H9 (cell line): ENCODE measurements around the gene USP3. TPM values are rescaled to one million over a fixed set of nuclear protein-coding genes. Genes with fewer than 3 reads are reported as not detected.
"Not testable (repeated sequence)": the region's sequence is repeated elsewhere in the genome, so short reads cannot be mapped to it uniquely, and the experiment has no call there.

Experiments used
- DNase-seq: peaks from one replicate; pipeline ENCODE4 v3.0.0-alpha.2; 2017
- H2AFZ ChIP-seq: one replicate; pipeline ENCODE4 v1.6.1; 2013; ENCODE audit warnings: mild to moderate bottlenecking, low read length, control low read depth, moderate library complexity
- H2AK5ac ChIP-seq: 2 replicates; pipeline ENCODE4 v1.6.1; 2013; ENCODE audit warnings: low read length, control low read depth, mixed read lengths; ENCODE audit not compliant: insufficient read length
- H2BK120ac ChIP-seq: one replicate; pipeline ENCODE4 v1.6.1; 2013; ENCODE audit warnings: low read depth, mild to moderate bottlenecking, low read length, control low read depth, inconsistent platforms; ENCODE audit not compliant: poor library complexity, severe bottlenecking
- H2BK12ac ChIP-seq: 2 replicates; pipeline ENCODE4 v1.6.1; 2013; ENCODE audit warnings: low read length, control low read depth, mixed read lengths, low read depth; ENCODE audit not compliant: insufficient read length
- H2BK15ac ChIP-seq: 2 replicates; pipeline ENCODE4 v1.6.1; 2013; ENCODE audit warnings: low read depth, low read length, control low read depth
- H2BK20ac ChIP-seq: one replicate; pipeline ENCODE4 v1.6.1; 2013; ENCODE audit warnings: low read depth, mild to moderate bottlenecking, low read length, control low read depth, inconsistent platforms; ENCODE audit not compliant: poor library complexity, severe bottlenecking
- H2BK5ac ChIP-seq: 2 replicates; pipeline ENCODE4 v1.6.1; 2013; ENCODE audit warnings: low read length, control low read depth, mixed read lengths; ENCODE audit not compliant: insufficient read length
- H3K14ac ChIP-seq: 2 replicates; pipeline ENCODE4 v1.6.1; 2013; ENCODE audit warnings: low read length, control low read depth; ENCODE audit not compliant: insufficient read depth
- H3K18ac ChIP-seq: 2 replicates; pipeline ENCODE4 v1.6.1; 2013; ENCODE audit warnings: low read depth, mild to moderate bottlenecking, mixed read lengths, low read length, control low read depth; ENCODE audit not compliant: insufficient read length
- H3K23ac ChIP-seq: 2 replicates; pipeline ENCODE4 v1.6.1; 2013; ENCODE audit warnings: low read length, control low read depth, mixed read lengths, low read depth; ENCODE audit not compliant: insufficient read length
- H3K23me2 ChIP-seq: 2 replicates; pipeline ENCODE4 v1.6.1; 2013; ENCODE audit warnings: low read depth, mild to moderate bottlenecking, mixed read lengths, low read length, control low read depth; ENCODE audit not compliant: insufficient read length, poor library complexity, severe bottlenecking
- H3K27ac ChIP-seq: 2 replicates; pipeline ENCODE4 v1.5.1; 2013; ENCODE audit warnings: low read length, control low read depth, mixed read lengths, low read depth; ENCODE audit not compliant: insufficient read length
- H3K27me3 ChIP-seq: 2 replicates; pipeline ENCODE4 v1.6.1; 2013; ENCODE audit warnings: low read length, control low read depth, inconsistent platforms; ENCODE audit not compliant: insufficient read depth
- H3K4ac ChIP-seq: 2 replicates; pipeline ENCODE4 v1.6.1; 2013; ENCODE audit warnings: low read depth, mild to moderate bottlenecking, control low read depth, inconsistent platforms, low read length, moderate library complexity
- H3K4me1 ChIP-seq: 2 replicates; pipeline ENCODE4 v1.6.1; 2013; ENCODE audit warnings: low read length, control low read depth, inconsistent platforms; ENCODE audit not compliant: insufficient read depth
- H3K4me2 ChIP-seq: 2 replicates; pipeline ENCODE4 v1.6.1; 2013; ENCODE audit warnings: low read length, control low read depth, mixed read lengths; ENCODE audit not compliant: insufficient read length, insufficient read depth
- H3K56ac ChIP-seq: 2 replicates; pipeline ENCODE4 v1.6.1; 2013; ENCODE audit warnings: low read depth, mild to moderate bottlenecking, mixed read lengths, low read length, control low read depth; ENCODE audit not compliant: insufficient read length
- H3K79me1 ChIP-seq: 2 replicates; pipeline ENCODE4 v1.6.1; 2013; ENCODE audit warnings: low read depth, mild to moderate bottlenecking, moderate library complexity, low read length, control low read depth, inconsistent platforms; ENCODE audit not compliant: insufficient read depth, poor library complexity, severe bottlenecking
- H3K79me2 ChIP-seq: 2 replicates; pipeline ENCODE4 v1.6.1; 2013; ENCODE audit warnings: low read length, control low read depth, inconsistent platforms; ENCODE audit not compliant: insufficient read depth
- H3K9ac ChIP-seq: 2 replicates; pipeline ENCODE4 v1.6.1; 2013; ENCODE audit warnings: low read length, control low read depth, mixed read lengths; ENCODE audit not compliant: insufficient read length; ENCODE audit errors: extremely low read depth
- H3K9me3 ChIP-seq: one replicate; pipeline ENCODE4 v1.6.1; 2013; ENCODE audit warnings: low read depth, low read length, inconsistent platforms; ENCODE audit not compliant: control insufficient read depth
- H3T11ph ChIP-seq: one replicate; pipeline ENCODE4 v1.6.1; 2013; ENCODE audit warnings: mild to moderate bottlenecking, low read length, control low read depth, inconsistent platforms
- H4K20me1 ChIP-seq: one replicate; pipeline ENCODE4 v1.6.1; 2013; ENCODE audit not compliant: control insufficient read depth, insufficient read length, insufficient read depth
- H4K5ac ChIP-seq: 2 replicates; pipeline ENCODE4 v1.6.1; 2013; ENCODE audit warnings: low read depth, mild to moderate bottlenecking, mixed read lengths, low read length, control low read depth; ENCODE audit not compliant: insufficient read length
- H4K8ac ChIP-seq: replicated peaks from 2 replicates; pipeline ENCODE4 v1.6.1; 2013; ENCODE audit warnings: low read length, control low read depth, mixed read lengths, low read depth; ENCODE audit not compliant: insufficient read length
- H4K91ac ChIP-seq: 2 replicates; pipeline ENCODE4 v1.6.1; 2013; ENCODE audit warnings: low read depth, mild to moderate bottlenecking, moderate library complexity, mixed read lengths, low read length, control low read depth; ENCODE audit not compliant: insufficient read length
- H3K27ac Mint-ChIP-seq, 3 experiments: 2 replicates in 2 of 3; 3 replicates in 1 of 3; pipeline ENCODE4 v1.8.0; 2020 to 2021; ENCODE audit warnings: mixed read lengths in 3 of 3, mild to moderate bottlenecking in 1 of 3, moderate library complexity in 1 of 3
- H3K27me3 Mint-ChIP-seq: 2 replicates; pipeline ENCODE4 v1.8.0; 2021; ENCODE audit warnings: low read depth, mild to moderate bottlenecking, moderate library complexity, mixed read lengths
- H3K36me3 Mint-ChIP-seq, 3 experiments: 2 replicates in 2 of 3; 3 replicates in 1 of 3; pipeline ENCODE4 v1.8.0; 2020 to 2021; ENCODE audit warnings: low read depth in 3 of 3, mixed read lengths in 3 of 3; ENCODE audit not compliant: insufficient read depth in 1 of 3
- H3K4me1 Mint-ChIP-seq, 2 experiments: 2 replicates each; pipeline ENCODE4 v1.8.0; 2020; ENCODE audit warnings: mixed read lengths in 2 of 2
- H3K4me3 Mint-ChIP-seq, 2 experiments: 2 replicates in 1 of 2; 3 replicates in 1 of 2; pipeline ENCODE4 v1.8.0; 2020 to 2021; ENCODE audit warnings: mild to moderate bottlenecking in 2 of 2, mixed read lengths in 2 of 2, moderate library complexity in 1 of 2
- H3K9me3 Mint-ChIP-seq, 2 experiments: 2 replicates in 1 of 2; 3 replicates in 1 of 2; pipeline ENCODE4 v1.8.0; 2020; ENCODE audit warnings: mild to moderate bottlenecking in 2 of 2, mixed read lengths in 2 of 2, moderate library complexity in 1 of 2
- WGBS: extraction: QIAGEN DNeasy Blood & Tissue Kit; methylation state at CpG from one replicate; pipeline ENCODE4 v1.1.7; 2013; ENCODE audit warnings: missing lambda C conversion rate, low lambda C conversion rate, mixed read lengths; ENCODE audit not compliant: insufficient read length; ENCODE audit errors: extremely low coverage; 5-methylcytosine and 5-hydroxymethylcytosine counted together
- total RNA-seq: library from RNA; stranded (reverse); gene quantifications from 2 replicates; pipeline ENCODE4 v1.2.1, GENCODE V29; 2021

USP3 gene
- total RNA-seq, 1 experiment from 2014 or later: 14.2 TPM

DNA sequence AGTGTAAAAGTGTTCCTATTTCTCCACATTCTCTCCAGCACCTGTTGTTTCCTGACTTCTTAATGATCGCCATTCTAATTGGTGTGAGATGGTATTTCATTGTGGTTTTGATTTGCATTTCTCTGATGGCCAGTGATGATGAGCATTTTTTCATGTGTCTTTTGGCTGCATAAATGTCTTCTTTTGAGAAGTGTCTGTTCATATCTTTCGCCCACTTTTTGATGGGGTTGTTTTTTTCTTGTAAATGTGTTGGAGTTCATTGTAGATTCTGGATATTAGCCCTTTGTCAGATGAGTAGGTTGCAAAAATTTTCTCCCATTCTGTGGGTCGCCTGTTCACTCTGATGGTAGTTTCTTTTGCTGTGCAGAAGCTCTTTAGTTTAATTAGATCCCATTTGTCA is 113.2 kb downstream of the USP3 start:
- H3K79me2 ChIP-seq, H3K9me3 Mint-ChIP-seq, H3K27ac Mint-ChIP-seq, H2AK5ac ChIP-seq, H3K4me3 Mint-ChIP-seq, H3K27ac ChIP-seq, H2BK5ac ChIP-seq, H3K27me3 Mint-ChIP-seq, H2BK120ac ChIP-seq, H3K4me1 Mint-ChIP-seq, H3T11ph ChIP-seq, H3K18ac ChIP-seq, DNase-seq, H3K14ac ChIP-seq, H3K9me3 ChIP-seq, H3K79me1 ChIP-seq, H4K91ac ChIP-seq, H4K8ac ChIP-seq, H3K27me3 ChIP-seq, H4K5ac ChIP-seq, H2BK15ac ChIP-seq, H3K4me1 ChIP-seq, H3K4ac ChIP-seq, H3K56ac ChIP-seq, H4K20me1 ChIP-seq, H3K9ac ChIP-seq, H2AFZ ChIP-seq, H3K23me2 ChIP-seq, H3K23ac ChIP-seq, H2BK20ac ChIP-seq, H3K4me2 ChIP-seq, H2BK12ac ChIP-seq: not testable (repeated sequence)
- WGBS: no CpG with 5 or more reads among the region's 3 CpGs
- H3K36me3 Mint-ChIP-seq: peaks cover 14 to 48% (median 29%) of the 10 kb centered on the region in 3 experiments; a peak in 6 of 7 replicates

DNA sequence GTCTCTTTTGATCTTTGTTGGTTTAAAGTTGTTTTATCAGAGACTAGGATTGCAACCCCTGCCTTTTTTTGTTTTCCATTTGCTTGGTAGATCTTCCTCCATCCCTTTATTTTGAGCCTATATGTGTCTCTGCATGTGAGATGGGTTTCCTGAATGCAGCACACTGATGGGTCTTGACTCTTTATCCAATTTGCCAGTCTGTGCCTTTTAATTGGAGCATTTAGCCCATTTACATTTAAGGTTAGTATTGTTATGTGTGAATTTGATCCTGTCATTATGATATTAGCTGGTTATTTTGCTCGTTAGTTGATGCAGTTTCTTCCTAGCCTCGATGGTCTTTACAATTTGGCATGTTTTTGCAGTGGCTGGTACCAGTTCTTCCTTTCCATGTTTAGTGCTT is 116.4 kb downstream of the USP3 start:
- H3K9me3 Mint-ChIP-seq, H3T11ph ChIP-seq, H2BK12ac ChIP-seq, H4K8ac ChIP-seq, H3K27ac Mint-ChIP-seq, H3K4me2 ChIP-seq, H3K4ac ChIP-seq, H2AFZ ChIP-seq, H4K5ac ChIP-seq, H3K4me1 Mint-ChIP-seq, H3K9ac ChIP-seq, H3K4me1 ChIP-seq, H3K79me2 ChIP-seq, DNase-seq, H2BK20ac ChIP-seq, H3K18ac ChIP-seq, H3K14ac ChIP-seq, H2AK5ac ChIP-seq, H3K4me3 Mint-ChIP-seq, H3K23ac ChIP-seq, H3K27me3 ChIP-seq, H4K91ac ChIP-seq, H3K27me3 Mint-ChIP-seq, H3K56ac ChIP-seq, H3K79me1 ChIP-seq, H2BK5ac ChIP-seq, H2BK120ac ChIP-seq, H3K27ac ChIP-seq, H4K20me1 ChIP-seq, H2BK15ac ChIP-seq, H3K9me3 ChIP-seq, H3K23me2 ChIP-seq: not testable (repeated sequence)
- peaks cover 16 to 54% (median 48%) of the 10 kb centered on the region in 3 experiments; a peak in 6 of 7 replicates for H3K36me3 Mint-ChIP-seq
- WGBS: no CpG with 5 or more reads among the region's 2 CpGs
